HepG2 (cell line): ENCODE data around the gene TALDO1. TPM values are rescaled to one million over a fixed set of nuclear protein-coding genes. Genes with fewer than 3 reads are reported as not detected.
A peak's percentile ranks its signal among the peaks of the same experiment; 100 is the strongest.

Source experiments
- ATAC-seq: fragments of 200-7000 bp; cut with Tn5 transposase; 3 replicates; pipeline ENCODE4 v1.9.1; 2020; ENCODE audit warnings: mild to moderate bottlenecking, moderate library complexity
- BruUV-seq: library from RNA; stranded (reverse); fragments of 400-500 nt; replicated peaks from 2 replicates; lab custom pipeline; 2021; lab: Mats Ljungman, UMichigan
- CTCF ChIA-PET: fragments of 300-600 bp; formaldehyde crosslinking; extraction: SDS; loops from one replicate; lab custom pipeline; 2021; ENCODE audit warnings: low total read pairs, inconsistent platforms, low intra/inter-chr PET ratio; lab: Yijun Ruan, JAX
- POLR2A ChIA-PET: fragments of 350-600 bp; sonication (Branson Sonifier 250); formaldehyde crosslinking; loops from one replicate; lab custom pipeline; 2020; ENCODE audit warnings: antibody characterized with exemption, inconsistent platforms; lab: Yijun Ruan, JAX
- DNase-seq: peaks from one replicate; pipeline ENCODE4 v3.0.0-alpha.2; 2015; ENCODE audit warnings: low spot score
- FAIRE-seq: peaks from 3 replicates; lab custom pipeline; 2011; peaks lifted over from hg19 to GRCh38; lab: Jason Lieb, UNC
- H2AFZ ChIP-seq: one replicate; pipeline ENCODE4 v1.6.1; 2011; ENCODE audit warnings: low read length, inconsistent platforms
- H3K27ac ChIP-seq: fragments of 300-600 bp; 3 replicates; pipeline ENCODE4 v1.8.0; 2011; ENCODE audit warnings: mixed run types, mild to moderate bottlenecking, mixed read lengths, low read length, inconsistent platforms; ENCODE audit not compliant: insufficient read depth; ENCODE audit errors: extremely low read length
- H3K27me3 ChIP-seq, 2 experiments: fragments of 200-600 bp in 1 of 2; 2 replicates in 1 of 2; 3 replicates in 1 of 2; pipeline versions ENCODE4 v1.6.0 to v1.8.0; 2011; ENCODE audit warnings: low read length in 2 of 2, mild to moderate bottlenecking in 2 of 2, moderate library complexity in 2 of 2, inconsistent platforms in 1 of 2; ENCODE audit not compliant: insufficient read depth in 2 of 2, control insufficient read depth in 1 of 2
- H3K36me3 ChIP-seq, 2 experiments: fragments of 200-600 bp in 1 of 2; replicated peaks in 1 of 2; 2 replicates in 1 of 2; 3 replicates in 1 of 2; pipeline versions ENCODE4 v1.5.1 to v1.8.0; 2011; ENCODE audit warnings: low read length in 2 of 2, inconsistent platforms in 1 of 2; ENCODE audit not compliant: insufficient read depth in 2 of 2, control insufficient read depth in 1 of 2
- H3K4me1 ChIP-seq: 2 replicates; pipeline ENCODE4 v1.5.1; 2012; ENCODE audit warnings: low read length, inconsistent platforms; ENCODE audit not compliant: insufficient read depth
- H3K4me2 ChIP-seq: 2 replicates; pipeline ENCODE4 v1.6.0; 2011; ENCODE audit warnings: low read depth, low read length, inconsistent platforms
- H3K4me3 ChIP-seq, 3 experiments: fragments of 200-600 bp in 1 of 3; sonication (generic), shearing (Covaris generic) in 1 of 3; replicated peaks in 1 of 3; 2 replicates each; pipeline ENCODE4 v1.5.1; 2011 to 2016; ENCODE audit warnings: low read length in 3 of 3, inconsistent platforms in 2 of 3, low read depth in 2 of 3, mild to moderate bottlenecking in 2 of 3, control low read depth in 1 of 3, mixed read lengths in 1 of 3; ENCODE audit not compliant: insufficient read depth in 1 of 3
- H3K79me2 ChIP-seq: one replicate; pipeline ENCODE4 v1.6.1; 2011; ENCODE audit warnings: low read length, inconsistent platforms; ENCODE audit not compliant: insufficient read depth
- H3K9ac ChIP-seq: 2 replicates; pipeline ENCODE4 v1.6.0; 2011; ENCODE audit warnings: mild to moderate bottlenecking, low read depth, low read length, inconsistent platforms; ENCODE audit not compliant: insufficient read depth
- H3K9me3 ChIP-seq: 2 replicates; pipeline ENCODE4 v1.5.1; 2012; ENCODE audit warnings: mild to moderate bottlenecking, low read length
- H4K20me1 ChIP-seq: 2 replicates; pipeline ENCODE4 v1.6.0; 2011; ENCODE audit warnings: inconsistent platforms, mild to moderate bottlenecking, low read length, moderate library complexity; ENCODE audit not compliant: insufficient read depth
- AGO2 ChIP-seq: fragments of 200-400 bp; formaldehyde crosslinking; optimal IDR thresholded peaks from 2 replicates; pipeline ENCODE3; 2017; ENCODE audit warnings: mild to moderate bottlenecking, low read depth, low read length, moderate library complexity
- AKAP8 ChIP-seq: sonication (generic); formaldehyde crosslinking; IDR thresholded peaks from 2 replicates; pipeline ENCODE4 v1.5.1; 2020; ENCODE audit warnings: mild to moderate bottlenecking, missing genetic modification reagents
- FOXK1 ChIP-seq: sonication (generic); formaldehyde crosslinking; IDR thresholded peaks from 2 replicates; pipeline ENCODE4 v1.4.0; 2020; ENCODE audit warnings: low read depth, missing genetic modification reagents, borderline replicate concordance
- HNRNPLL ChIP-seq: fragments of 200-400 bp; formaldehyde crosslinking; IDR thresholded peaks from 2 replicates; pipeline ENCODE4 v1.6.1; 2017; ENCODE audit warnings: mild to moderate bottlenecking, low read depth, low read length; ENCODE audit not compliant: poor library complexity, severe bottlenecking
- RBFOX2 ChIP-seq: fragments of 200-400 bp; formaldehyde crosslinking; IDR thresholded peaks from 2 replicates; pipeline ENCODE4 v1.6.1; 2017; ENCODE audit warnings: low read depth, mild to moderate bottlenecking, low read length
- ZNF564 ChIP-seq: sonication (generic); formaldehyde crosslinking; IDR thresholded peaks from 2 replicates; pipeline ENCODE4 v1.8.1; 2023; ENCODE audit warnings: mild to moderate bottlenecking, missing genetic modification reagents
- WGBS: methylation state at CpG from one replicate; pipeline ENCODE4 v1.1.6; 2017; ENCODE audit warnings: low lambda C conversion rate; 5-methylcytosine and 5-hydroxymethylcytosine counted together
- in situ Hi-C: cut with HindIII; loops from 2 replicates; pipeline ENCODE4 v1.10.0; 2017; ENCODE audit warnings: low pct_unique_long_range_greater_than_20kb; ENCODE audit not compliant: extremely low pct_ligation_motif_present
- intact Hi-C: fragments of 100-400 bp; cut with micrococcal nuclease; formaldehyde crosslinking; loops from one replicate; pipeline ENCODE4 v1.10.0; 2022; ENCODE audit not compliant: unreplicated experiment
- polyA plus RNA-seq, 8 experiments: library from polyadenylated mRNA; depleted of rRNA in 3 of 8; stranded (reverse) in 7 of 8; unstranded in 1 of 8; fragments of >200 nt; fragmentation: Illumina TruSeq in 4 of 8; extraction: Trizol in 4 of 8; gene quantifications; 2 replicates each; pipeline versions ENCODE4 v1.2.1 to v1.2.3, GENCODE V29; 2011 to 2016; ENCODE audit warnings: low read depth in 4 of 8, missing spikeins in 1 of 8, mixed read lengths in 1 of 8; ENCODE audit not compliant: insufficient read depth in 1 of 8
- total RNA-seq, 5 experiments: library from RNA; depleted of rRNA; stranded (reverse); fragments of >200 nt; fragmentation: Illumina TruSeq; extraction: Trizol; gene quantifications; 2 replicates each; pipeline ENCODE4 v1.2.3, GENCODE V29; 2016; ENCODE audit warnings: low read depth in 1 of 5
- TF ChIP-seq, protein P1 (sequence below): sonication (generic); formaldehyde crosslinking; IDR thresholded peaks from 2 replicates; pipeline ENCODE4 v1.5.1; 2020; ENCODE audit warnings: mild to moderate bottlenecking, missing genetic modification reagents, moderate library complexity
- TF ChIP-seq, protein P2 (sequence below): sonication (generic); formaldehyde crosslinking; IDR thresholded peaks from 2 replicates; pipeline ENCODE4 v1.9.0; 2022; ENCODE audit warnings: missing genetic modification reagents, mild to moderate bottlenecking, borderline replicate concordance
- TF ChIP-seq, protein P3 (sequence below): sonication (generic); formaldehyde crosslinking; IDR thresholded peaks from 2 replicates; pipeline ENCODE4 v1.4.0; 2020; ENCODE audit warnings: missing genetic modification reagents

Gene TALDO1
- total and polyA plus RNA-seq, 2 of the 13 experiments (the other 11 are each of a cell fraction or from before 2014, with no cell fraction given) = 107 to 240 TPM

DNA sequence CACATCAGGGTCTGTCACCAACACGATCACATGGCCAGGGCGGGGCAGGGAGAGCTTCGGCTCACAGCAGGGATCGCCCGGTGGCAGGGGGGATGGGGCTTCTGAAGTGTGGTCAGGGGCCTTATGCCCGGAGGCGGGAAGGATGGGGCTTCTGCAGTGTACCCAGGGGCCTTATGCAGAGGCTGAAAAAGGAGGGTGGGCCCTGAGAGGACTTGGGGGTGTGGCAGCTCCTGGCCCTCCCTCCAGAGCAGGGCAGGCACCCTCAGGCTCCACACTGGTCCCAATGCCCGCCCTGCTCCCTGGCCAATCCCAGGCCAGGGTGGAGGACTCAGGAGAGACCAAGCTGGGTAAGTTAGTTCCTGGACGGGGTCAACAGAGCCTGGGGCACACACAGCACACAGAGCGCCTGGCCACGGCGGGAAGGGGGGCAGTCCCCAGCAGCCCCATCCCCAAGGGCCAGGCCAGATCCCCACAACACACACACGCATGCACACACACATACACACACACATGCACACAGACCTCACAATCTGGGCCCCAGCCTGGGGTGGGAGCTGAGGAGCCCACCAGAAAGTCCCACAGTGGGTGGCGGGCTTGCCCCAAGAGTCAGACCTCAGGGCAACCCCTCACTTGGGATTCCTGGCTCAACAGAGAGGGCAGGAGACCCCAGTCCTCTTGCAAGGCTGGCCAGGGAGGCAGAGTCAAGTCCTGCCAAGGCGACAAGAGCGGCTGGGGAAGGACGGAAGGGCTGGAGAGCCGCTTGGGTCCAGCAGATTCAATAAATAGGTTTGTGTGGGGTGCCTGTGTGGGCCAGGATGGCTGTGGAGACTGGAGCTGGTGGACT is 43.7 kb downstream of the TALDO1 start:
- Histone ChIP-seq H3K9me3 (no peaks in the 10 kb centered on the region), H2AFZ (no peak overlapping the region), H3K27ac (no peak overlapping the region), H3K4me2 (no peak overlapping the region), H4K20me1 (no peaks in the 10 kb centered on the region), H3K9ac (no peak overlapping the region), H3K79me2 (no peaks in the 10 kb centered on the region), H3K4me1 (peaks cover 21% of the 10 kb centered on the region), H3K36me3 (no peaks in the 10 kb centered on the region; a peak in 1 of 5 replicates), H3K27me3 (peaks cover 0 to 2% of the 10 kb centered on the region in 2 experiments; a peak in 2 of 5 replicates), H3K4me3 (no peak overlapping the region)
- ATAC-seq = peak; percentile 6; the same call in 2 of the 3 replicates
- CTCF ChIA-PET = no interaction called here
- in situ Hi-C loops = no loop called here
- intact Hi-C loops = no loop called here
- TF ChIP-seq FOXK1 (no peak), RBFOX2 (0 out of 2 replicates have a peak, but pooled peaks have one; percentile 21), ZNF564 (no peak), AKAP8 (CRISPR knock-in tag) (peak; percentile 77; the same call in 1 of the 2 replicates), HNRNPLL (peak; percentile 29), AGO2 (peak; percentile 15)
- TF ChIP-seq, protein P1, sequence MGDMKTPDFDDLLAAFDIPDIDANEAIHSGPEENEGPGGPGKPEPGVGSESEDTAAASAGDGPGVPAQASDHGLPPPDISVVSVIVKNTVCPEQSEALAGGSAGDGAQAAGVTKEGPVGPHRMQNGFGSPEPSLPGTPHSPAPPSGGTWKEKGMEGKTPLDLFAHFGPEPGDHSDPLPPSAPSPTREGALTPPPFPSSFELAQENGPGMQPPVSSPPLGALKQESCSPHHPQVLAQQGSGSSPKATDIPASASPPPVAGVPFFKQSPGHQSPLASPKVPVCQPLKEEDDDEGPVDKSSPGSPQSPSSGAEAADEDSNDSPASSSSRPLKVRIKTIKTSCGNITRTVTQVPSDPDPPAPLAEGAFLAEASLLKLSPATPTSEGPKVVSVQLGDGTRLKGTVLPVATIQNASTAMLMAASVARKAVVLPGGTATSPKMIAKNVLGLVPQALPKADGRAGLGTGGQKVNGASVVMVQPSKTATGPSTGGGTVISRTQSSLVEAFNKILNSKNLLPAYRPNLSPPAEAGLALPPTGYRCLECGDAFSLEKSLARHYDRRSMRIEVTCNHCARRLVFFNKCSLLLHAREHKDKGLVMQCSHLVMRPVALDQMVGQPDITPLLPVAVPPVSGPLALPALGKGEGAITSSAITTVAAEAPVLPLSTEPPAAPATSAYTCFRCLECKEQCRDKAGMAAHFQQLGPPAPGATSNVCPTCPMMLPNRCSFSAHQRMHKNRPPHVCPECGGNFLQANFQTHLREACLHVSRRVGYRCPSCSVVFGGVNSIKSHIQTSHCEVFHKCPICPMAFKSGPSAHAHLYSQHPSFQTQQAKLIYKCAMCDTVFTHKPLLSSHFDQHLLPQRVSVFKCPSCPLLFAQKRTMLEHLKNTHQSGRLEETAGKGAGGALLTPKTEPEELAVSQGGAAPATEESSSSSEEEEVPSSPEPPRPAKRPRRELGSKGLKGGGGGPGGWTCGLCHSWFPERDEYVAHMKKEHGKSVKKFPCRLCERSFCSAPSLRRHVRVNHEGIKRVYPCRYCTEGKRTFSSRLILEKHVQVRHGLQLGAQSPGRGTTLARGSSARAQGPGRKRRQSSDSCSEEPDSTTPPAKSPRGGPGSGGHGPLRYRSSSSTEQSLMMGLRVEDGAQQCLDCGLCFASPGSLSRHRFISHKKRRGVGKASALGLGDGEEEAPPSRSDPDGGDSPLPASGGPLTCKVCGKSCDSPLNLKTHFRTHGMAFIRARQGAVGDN = 0 out of 2 replicates have a peak, but pooled peaks have one; percentile 7
- TF ChIP-seq, protein P2, sequence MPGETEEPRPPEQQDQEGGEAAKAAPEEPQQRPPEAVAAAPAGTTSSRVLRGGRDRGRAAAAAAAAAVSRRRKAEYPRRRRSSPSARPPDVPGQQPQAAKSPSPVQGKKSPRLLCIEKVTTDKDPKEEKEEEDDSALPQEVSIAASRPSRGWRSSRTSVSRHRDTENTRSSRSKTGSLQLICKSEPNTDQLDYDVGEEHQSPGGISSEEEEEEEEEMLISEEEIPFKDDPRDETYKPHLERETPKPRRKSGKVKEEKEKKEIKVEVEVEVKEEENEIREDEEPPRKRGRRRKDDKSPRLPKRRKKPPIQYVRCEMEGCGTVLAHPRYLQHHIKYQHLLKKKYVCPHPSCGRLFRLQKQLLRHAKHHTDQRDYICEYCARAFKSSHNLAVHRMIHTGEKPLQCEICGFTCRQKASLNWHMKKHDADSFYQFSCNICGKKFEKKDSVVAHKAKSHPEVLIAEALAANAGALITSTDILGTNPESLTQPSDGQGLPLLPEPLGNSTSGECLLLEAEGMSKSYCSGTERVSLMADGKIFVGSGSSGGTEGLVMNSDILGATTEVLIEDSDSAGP = peak; percentile 15; the same call in 1 of the 2 replicates
- TF ChIP-seq, protein P3, sequence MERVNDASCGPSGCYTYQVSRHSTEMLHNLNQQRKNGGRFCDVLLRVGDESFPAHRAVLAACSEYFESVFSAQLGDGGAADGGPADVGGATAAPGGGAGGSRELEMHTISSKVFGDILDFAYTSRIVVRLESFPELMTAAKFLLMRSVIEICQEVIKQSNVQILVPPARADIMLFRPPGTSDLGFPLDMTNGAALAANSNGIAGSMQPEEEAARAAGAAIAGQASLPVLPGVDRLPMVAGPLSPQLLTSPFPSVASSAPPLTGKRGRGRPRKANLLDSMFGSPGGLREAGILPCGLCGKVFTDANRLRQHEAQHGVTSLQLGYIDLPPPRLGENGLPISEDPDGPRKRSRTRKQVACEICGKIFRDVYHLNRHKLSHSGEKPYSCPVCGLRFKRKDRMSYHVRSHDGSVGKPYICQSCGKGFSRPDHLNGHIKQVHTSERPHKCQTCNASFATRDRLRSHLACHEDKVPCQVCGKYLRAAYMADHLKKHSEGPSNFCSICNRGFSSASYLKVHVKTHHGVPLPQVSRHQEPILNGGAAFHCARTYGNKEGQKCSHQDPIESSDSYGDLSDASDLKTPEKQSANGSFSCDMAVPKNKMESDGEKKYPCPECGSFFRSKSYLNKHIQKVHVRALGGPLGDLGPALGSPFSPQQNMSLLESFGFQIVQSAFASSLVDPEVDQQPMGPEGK = 0 out of 2 replicates have a peak, but pooled peaks have one; percentile 1
- BruUV-seq = no TSS peak
- no peak for FAIRE-seq
- no peak for DNase-seq
- POLR2A ChIA-PET = interaction anchor here (0.8 kb wide), 1 partner anchor 13 kb away, joined by 3 read pairs; no protein-coding TSS in a partner anchor
- WGBS = 78% methylated on average over 16 of the region's 18 CpGs
